ENCODE measurements around the gene SORBS1. TPM values are rescaled to one million over a fixed set of nuclear protein-coding genes. Genes with fewer than 3 reads are reported as not detected.
"Not testable (repeated sequence)": the region's sequence is repeated elsewhere in the genome, so short reads cannot be mapped to it uniquely, and the experiment has no call there.

SORBS1 gene
- total RNA-seq, 2 donors from 2014 or later = 1.2 to 2.8 TPM

DNA sequence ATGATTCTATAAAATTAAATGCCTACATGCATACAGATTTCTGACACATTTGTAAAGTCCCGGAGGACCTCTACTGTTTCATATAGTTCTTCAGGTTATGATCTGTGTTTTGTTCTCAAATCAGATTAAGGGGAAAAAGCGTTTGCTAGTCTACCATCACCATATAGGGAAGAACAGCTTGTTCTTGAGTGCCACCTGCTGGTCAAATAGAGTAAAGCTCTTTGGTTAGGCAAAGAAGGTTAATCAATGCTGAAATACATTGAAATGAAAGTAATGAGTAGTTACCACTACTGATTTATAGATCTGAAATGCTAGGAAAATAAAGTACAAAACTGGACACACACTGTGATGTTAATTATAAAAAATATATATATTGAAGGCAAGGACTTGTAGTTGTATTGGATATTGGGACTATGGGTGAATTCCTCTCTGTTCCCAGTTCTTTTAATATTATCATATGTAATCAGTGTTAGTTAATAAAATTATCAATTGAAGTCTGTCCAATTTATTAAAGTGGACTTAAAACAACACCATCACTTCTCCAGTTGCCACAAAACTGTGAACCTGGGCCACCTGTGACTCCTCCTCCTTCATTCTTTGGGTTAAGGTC, 197.8 kb downstream of the SORBS1 start:
- no peaks in the 10 kb centered on the region for H3K9me3 Mint-ChIP-seq
- ATAC-seq = peak; percentile 59 to 77
- H3K27ac Mint-ChIP-seq = no peak overlapping the region
- DNase-seq (ENCODE audit: low spot score in 2 of 2) = peak in 1 of 2 donors; percentile 58
- H3K36me3 Mint-ChIP-seq = no peaks in the 10 kb centered on the region

GRCh38 chr10:95360122-95360714, 201.0 kb downstream of the SORBS1 start:
- ATAC-seq = no peak

DNA sequence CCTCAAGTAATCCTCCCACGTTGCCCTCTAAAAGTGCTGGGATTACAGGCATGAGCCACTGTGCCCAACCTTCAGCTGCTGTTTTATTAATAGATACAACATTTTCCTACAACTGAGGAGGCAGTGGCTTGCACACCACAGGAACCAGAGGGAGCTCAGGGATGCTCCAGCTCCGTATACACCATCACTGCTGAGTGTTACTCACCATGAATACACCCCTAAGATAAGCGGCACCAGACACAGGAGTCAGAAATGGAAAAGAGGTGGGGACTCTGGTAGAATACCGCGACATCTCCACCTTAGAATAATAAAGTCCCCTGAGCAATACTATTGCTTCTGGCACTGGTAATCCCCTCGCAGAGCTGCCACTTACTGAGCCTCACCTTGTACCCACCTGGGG, 201.7 kb downstream of the SORBS1 start:
- H3K36me3 Mint-ChIP-seq = no peaks in the 10 kb centered on the region
- H3K9me3 Mint-ChIP-seq = no peaks in the 10 kb centered on the region
- H3K27ac Mint-ChIP-seq = no peak overlapping the region
- DNase-seq (ENCODE audit: low spot score in 2 of 2) = no peak
- no peak for ATAC-seq

More at GRCh38 chr10:95360122-95360714, 201.0 kb downstream of the SORBS1 start:
- DNase-seq (ENCODE audit: low spot score in 2 of 2) = no peak
- no peak overlapping the region for H3K27ac Mint-ChIP-seq
- no peaks in the 10 kb centered on the region for H3K9me3 Mint-ChIP-seq
- H3K36me3 Mint-ChIP-seq = no peaks in the 10 kb centered on the region

GRCh38 chr10:95356190-95356955, 204.8 kb downstream of the SORBS1 start:
- Mint-ChIP-seq H3K9me3 (no peaks in the 10 kb centered on the region), H3K36me3 (no peaks in the 10 kb centered on the region), H3K27ac (no peak overlapping the region)
- ATAC-seq (no peak), DNase-seq (ENCODE audit: low spot score in 2 of 2) (no peak)

- DNase-seq (ENCODE audit: low spot score in 2 of 2) (no peak), ATAC-seq (no peak)
- Mint-ChIP-seq H3K9me3 (no peaks in the 10 kb centered on the region), H3K27ac (no peak overlapping the region), H3K36me3 (no peaks in the 10 kb centered on the region)
Measured at GRCh38 chr10:95355301-95355700, 205.9 kb downstream of the SORBS1 start.

DNA sequence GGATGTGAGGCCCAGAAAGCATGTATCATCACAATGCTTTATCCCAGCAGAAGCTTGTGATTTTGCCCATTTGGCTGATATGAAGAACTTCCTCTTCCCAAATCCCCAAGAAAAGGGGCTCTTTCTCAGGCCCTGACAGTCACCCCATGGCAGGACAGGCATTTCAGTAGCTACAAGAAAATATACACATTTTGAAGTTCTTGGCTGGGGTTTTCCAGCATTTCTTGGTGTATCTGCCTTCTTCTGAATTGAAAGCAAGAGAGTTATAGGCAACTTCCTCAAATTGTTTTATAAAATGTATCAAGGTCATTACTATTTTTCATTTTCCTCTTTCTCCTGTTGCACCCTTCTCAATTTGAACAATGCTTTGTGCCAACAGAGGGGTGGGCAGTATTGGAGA, 207.1 kb downstream of the SORBS1 start:
- DNase-seq (ENCODE audit: low spot score in 2 of 2) (no peak), ATAC-seq (no peak)
- H3K36me3 Mint-ChIP-seq = no peaks in the 10 kb centered on the region
- no peaks in the 10 kb centered on the region for H3K9me3 Mint-ChIP-seq
- H3K27ac Mint-ChIP-seq = no peak overlapping the region

DNA sequence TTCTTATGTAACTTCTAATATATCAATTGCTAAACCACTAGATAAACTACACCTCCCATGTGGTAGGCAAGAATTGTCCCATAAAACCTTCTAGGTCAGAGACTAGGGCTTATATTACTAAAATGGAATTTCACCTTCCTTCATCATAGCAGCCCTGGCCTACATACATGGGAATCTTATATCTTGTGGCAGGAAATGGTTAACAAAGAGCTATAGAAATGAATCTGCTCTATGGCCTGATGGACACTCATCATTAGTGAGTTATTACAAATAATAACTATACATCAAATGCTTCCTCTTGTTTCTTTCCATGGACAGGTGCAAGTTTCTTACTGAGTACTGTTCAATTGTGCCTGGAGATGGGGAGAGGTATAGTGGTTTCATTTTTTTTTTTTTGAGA, 208.0 kb downstream of the SORBS1 start:
- Mint-ChIP-seq H3K36me3 (no peaks in the 10 kb centered on the region), H3K9me3 (no peaks in the 10 kb centered on the region), H3K27ac (no peak overlapping the region)
- no peak for DNase-seq (ENCODE audit: low spot score in 2 of 2)
- ATAC-seq = no peak

DNA sequence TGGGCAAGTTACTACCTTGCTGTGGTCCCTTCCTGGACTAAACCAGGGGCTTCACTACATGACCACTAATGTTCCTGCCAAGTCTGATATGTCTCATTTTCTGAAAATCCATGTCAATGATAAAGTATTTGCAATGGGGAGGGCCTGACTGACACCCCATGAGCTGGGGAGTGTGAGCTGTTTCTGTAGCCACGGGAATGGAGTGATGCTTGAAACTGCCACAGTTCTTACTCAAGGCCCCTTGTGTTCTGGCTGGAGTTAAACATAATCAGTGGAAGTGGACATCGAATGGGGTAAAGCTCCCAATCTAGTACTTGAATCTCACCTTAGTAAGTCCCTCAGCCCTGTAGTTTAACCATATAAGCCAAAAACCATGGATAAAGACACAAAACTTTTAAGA, 208.5 kb downstream of the SORBS1 start:
- Mint-ChIP-seq H3K9me3 (no peaks in the 10 kb centered on the region), H3K36me3 (no peaks in the 10 kb centered on the region), H3K27ac (no peak overlapping the region)
- ATAC-seq (peak in 1 of 2 donors; percentile 34), DNase-seq (ENCODE audit: low spot score in 2 of 2) (no peak)

- Mint-ChIP-seq H3K9me3 (no peaks in the 10 kb centered on the region), H3K36me3 (no peaks in the 10 kb centered on the region), H3K27ac (no peak overlapping the region)
- ATAC-seq (no peak), DNase-seq (ENCODE audit: low spot score in 2 of 2) (no peak)
Measured at GRCh38 chr10:95350830-95351228, 210.3 kb downstream of the SORBS1 start.

DNA sequence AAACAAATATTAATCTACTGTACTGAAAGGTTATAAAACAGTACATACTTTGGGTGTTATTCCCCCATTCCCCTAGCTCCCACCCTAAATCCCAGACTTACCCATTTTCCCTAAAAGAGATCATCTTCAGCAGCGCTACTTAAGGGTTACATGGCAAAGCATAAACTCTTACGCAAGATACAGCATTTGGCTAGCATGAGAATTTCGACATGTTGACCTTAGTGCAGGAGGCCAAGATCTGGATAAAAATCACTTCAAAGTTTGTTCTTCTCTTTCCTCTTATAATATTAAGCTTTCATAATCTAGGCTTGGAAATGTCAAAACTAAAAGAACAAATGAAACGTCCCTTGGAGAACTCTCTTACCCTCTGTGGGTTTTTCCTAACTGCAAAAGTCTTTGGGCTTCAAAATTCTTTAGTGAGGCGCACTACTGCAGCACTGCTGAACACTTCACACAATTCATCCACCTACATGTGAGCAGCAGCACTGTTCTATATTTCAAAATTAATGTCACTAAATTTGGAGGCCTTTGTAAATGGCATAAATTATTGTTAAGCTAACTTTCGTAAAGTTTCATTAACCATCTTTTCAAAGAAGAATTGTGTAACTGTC, 210.8 kb downstream of the SORBS1 start:
- ATAC-seq (no peak), DNase-seq (ENCODE audit: low spot score in 2 of 2) (no peak)
- H3K9me3 Mint-ChIP-seq = no peaks in the 10 kb centered on the region
- H3K27ac Mint-ChIP-seq = no peak overlapping the region
- no peaks in the 10 kb centered on the region for H3K36me3 Mint-ChIP-seq

DNA sequence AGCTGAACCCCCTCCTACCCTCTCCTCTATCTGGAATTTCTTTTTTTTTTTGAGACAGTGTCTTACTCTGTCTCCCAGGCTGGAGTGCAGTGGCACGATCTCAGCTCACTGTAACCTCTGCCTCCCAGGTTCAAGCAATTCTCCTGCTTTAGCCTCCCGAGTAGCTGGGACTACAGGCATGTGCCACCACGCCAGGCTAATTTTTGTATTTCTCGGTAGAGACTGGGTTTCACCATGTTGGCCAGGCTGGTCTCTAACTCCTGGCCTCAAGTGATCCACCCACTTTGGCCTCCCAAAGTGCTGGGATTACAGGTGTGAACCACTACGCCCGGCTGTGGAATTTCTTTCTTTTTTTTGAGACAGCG, 213.8 kb downstream of the SORBS1 start:
- not testable (repeated sequence) for H3K36me3 Mint-ChIP-seq; H3K9me3 Mint-ChIP-seq; DNase-seq (ENCODE audit: low spot score in 2 of 2); ATAC-seq; H3K27ac Mint-ChIP-seq

- no peak for DNase-seq (ENCODE audit: low spot score in 2 of 2)
Measured at GRCh38 chr10:95346715-95347401, 214.3 kb downstream of the SORBS1 start.

GRCh38 chr10:95343573-95343972, 217.6 kb downstream of the SORBS1 start:
- H3K9me3 Mint-ChIP-seq = no peaks in the 10 kb centered on the region
- DNase-seq (ENCODE audit: low spot score in 2 of 2) = no peak
- no peak overlapping the region for H3K27ac Mint-ChIP-seq
- no peaks in the 10 kb centered on the region for H3K36me3 Mint-ChIP-seq
- no peak for ATAC-seq

More at GRCh38 chr10:95346715-95347401, 214.3 kb downstream of the SORBS1 start:
- Mint-ChIP-seq H3K27ac (no peak overlapping the region), H3K36me3 (no peaks in the 10 kb centered on the region), H3K9me3 (no peaks in the 10 kb centered on the region)
- no peak for ATAC-seq

GRCh38 chr10:95341716-95342130, 219.4 kb downstream of the SORBS1 start:
- DNase-seq (ENCODE audit: low spot score in 2 of 2) (no peak), ATAC-seq (no peak)
- Mint-ChIP-seq H3K9me3 (no peaks in the 10 kb centered on the region), H3K27ac (no peak overlapping the region), H3K36me3 (no peaks in the 10 kb centered on the region)

GRCh38 chr10:95339863-95340262, 221.3 kb downstream of the SORBS1 start:
- no peaks in the 10 kb centered on the region for H3K9me3 Mint-ChIP-seq

DNA sequence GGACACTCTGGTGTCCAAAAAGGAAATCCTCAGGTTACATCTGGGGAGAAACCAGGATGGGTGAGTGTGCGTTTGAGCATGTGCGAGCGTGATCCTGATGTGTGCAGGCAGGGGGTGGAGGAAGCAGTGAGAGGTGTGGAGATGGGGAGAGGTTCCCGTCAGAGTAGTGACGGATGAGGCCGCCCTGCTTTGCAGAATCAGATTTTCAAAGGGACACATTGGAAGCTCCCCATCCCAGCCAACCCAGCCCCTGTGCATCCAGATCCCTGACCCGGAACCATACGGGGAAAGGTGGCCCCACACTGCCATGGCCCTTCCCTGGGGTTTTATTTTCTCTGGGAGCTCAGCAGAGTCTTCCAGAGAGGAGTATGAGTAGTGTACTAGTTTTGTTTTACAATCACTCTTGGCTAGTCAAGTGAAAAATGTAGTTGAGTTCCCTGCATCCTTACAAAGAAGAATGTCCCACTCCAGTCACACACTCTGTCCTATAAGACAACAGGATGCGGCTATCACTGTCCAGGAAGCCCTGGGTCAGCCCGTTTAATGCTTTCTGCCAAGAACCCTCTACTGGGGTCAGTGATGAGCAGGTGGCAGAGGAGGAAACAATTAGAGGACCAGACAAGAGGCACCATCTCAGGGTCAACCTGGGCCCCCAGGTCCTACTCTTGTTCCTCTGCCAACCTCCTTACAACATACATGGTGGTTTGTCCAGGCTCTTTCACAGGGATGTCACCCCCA, 223.6 kb downstream of the SORBS1 start:
- Mint-ChIP-seq H3K27ac (no peak overlapping the region), H3K9me3 (no peaks in the 10 kb centered on the region), H3K36me3 (no peaks in the 10 kb centered on the region)
- DNase-seq (ENCODE audit: low spot score in 2 of 2) (no peak), ATAC-seq (no peak)

More at GRCh38 chr10:95339863-95340262, 221.3 kb downstream of the SORBS1 start:
- DNase-seq (ENCODE audit: low spot score in 2 of 2) (no peak), ATAC-seq (no peak)
- Mint-ChIP-seq H3K27ac (no peak overlapping the region), H3K36me3 (no peaks in the 10 kb centered on the region)
